ENCODE measurements around the gene GPATCH2L.

DNA sequence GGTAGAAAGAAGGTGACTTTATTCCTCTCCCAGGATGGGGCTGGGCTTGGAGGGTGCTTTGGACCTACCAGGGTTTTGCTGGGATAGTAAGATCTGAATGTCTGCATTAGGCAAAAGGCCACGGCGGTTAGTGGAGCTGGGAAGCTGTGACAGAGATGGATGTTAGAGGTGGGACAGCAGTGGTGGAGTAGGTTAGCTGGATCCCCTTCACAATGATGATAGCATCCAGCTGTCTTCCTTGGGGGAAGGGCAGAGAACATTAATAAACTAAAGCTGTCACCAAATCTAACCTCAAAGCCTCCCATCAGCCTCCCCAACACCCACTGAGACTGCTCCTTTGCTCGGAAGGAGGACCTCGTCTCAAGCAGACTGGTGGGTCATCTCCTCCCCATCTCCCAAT lies 104.8 kb downstream of the GPATCH2L start:
- no peak for TF ChIP-seq POLR2A (IDR thresholded peaks at IDR 0.05)
- TF ChIP-seq, protein P1, sequence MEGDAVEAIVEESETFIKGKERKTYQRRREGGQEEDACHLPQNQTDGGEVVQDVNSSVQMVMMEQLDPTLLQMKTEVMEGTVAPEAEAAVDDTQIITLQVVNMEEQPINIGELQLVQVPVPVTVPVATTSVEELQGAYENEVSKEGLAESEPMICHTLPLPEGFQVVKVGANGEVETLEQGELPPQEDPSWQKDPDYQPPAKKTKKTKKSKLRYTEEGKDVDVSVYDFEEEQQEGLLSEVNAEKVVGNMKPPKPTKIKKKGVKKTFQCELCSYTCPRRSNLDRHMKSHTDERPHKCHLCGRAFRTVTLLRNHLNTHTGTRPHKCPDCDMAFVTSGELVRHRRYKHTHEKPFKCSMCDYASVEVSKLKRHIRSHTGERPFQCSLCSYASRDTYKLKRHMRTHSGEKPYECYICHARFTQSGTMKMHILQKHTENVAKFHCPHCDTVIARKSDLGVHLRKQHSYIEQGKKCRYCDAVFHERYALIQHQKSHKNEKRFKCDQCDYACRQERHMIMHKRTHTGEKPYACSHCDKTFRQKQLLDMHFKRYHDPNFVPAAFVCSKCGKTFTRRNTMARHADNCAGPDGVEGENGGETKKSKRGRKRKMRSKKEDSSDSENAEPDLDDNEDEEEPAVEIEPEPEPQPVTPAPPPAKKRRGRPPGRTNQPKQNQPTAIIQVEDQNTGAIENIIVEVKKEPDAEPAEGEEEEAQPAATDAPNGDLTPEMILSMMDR (IDR thresholded peaks at IDR 0.05), result no peak
- TF ChIP-seq EP300 (IDR thresholded peaks at IDR 0.05; ENCODE audit: low read depth), result no peak
